H9 (cell line): ENCODE measurements around the gene KIAA0513. TPM values are rescaled to one million over a fixed set of nuclear protein-coding genes. Genes with fewer than 3 reads are reported as not detected.

ENCODE experiments used
- DNase-seq: peaks from one replicate; pipeline ENCODE4 v3.0.0-alpha.2; 2017
- H2AFZ ChIP-seq: one replicate; pipeline ENCODE4 v1.6.1; 2013; ENCODE audit warnings: mild to moderate bottlenecking, low read length, control low read depth, moderate library complexity
- H2AK5ac ChIP-seq: 2 replicates; pipeline ENCODE4 v1.6.1; 2013; ENCODE audit warnings: low read length, control low read depth, mixed read lengths; ENCODE audit not compliant: insufficient read length
- H2BK120ac ChIP-seq: one replicate; pipeline ENCODE4 v1.6.1; 2013; ENCODE audit warnings: low read depth, mild to moderate bottlenecking, low read length, control low read depth, inconsistent platforms; ENCODE audit not compliant: poor library complexity, severe bottlenecking
- H2BK12ac ChIP-seq: 2 replicates; pipeline ENCODE4 v1.6.1; 2013; ENCODE audit warnings: low read length, control low read depth, mixed read lengths, low read depth; ENCODE audit not compliant: insufficient read length
- H2BK15ac ChIP-seq: 2 replicates; pipeline ENCODE4 v1.6.1; 2013; ENCODE audit warnings: low read depth, low read length, control low read depth
- H2BK20ac ChIP-seq: one replicate; pipeline ENCODE4 v1.6.1; 2013; ENCODE audit warnings: low read depth, mild to moderate bottlenecking, low read length, control low read depth, inconsistent platforms; ENCODE audit not compliant: poor library complexity, severe bottlenecking
- H2BK5ac ChIP-seq: 2 replicates; pipeline ENCODE4 v1.6.1; 2013; ENCODE audit warnings: low read length, control low read depth, mixed read lengths; ENCODE audit not compliant: insufficient read length
- H3K14ac ChIP-seq: 2 replicates; pipeline ENCODE4 v1.6.1; 2013; ENCODE audit warnings: low read length, control low read depth; ENCODE audit not compliant: insufficient read depth
- H3K18ac ChIP-seq: 2 replicates; pipeline ENCODE4 v1.6.1; 2013; ENCODE audit warnings: low read depth, mild to moderate bottlenecking, mixed read lengths, low read length, control low read depth; ENCODE audit not compliant: insufficient read length
- H3K23ac ChIP-seq: 2 replicates; pipeline ENCODE4 v1.6.1; 2013; ENCODE audit warnings: low read length, control low read depth, mixed read lengths, low read depth; ENCODE audit not compliant: insufficient read length
- H3K23me2 ChIP-seq: 2 replicates; pipeline ENCODE4 v1.6.1; 2013; ENCODE audit warnings: low read depth, mild to moderate bottlenecking, mixed read lengths, low read length, control low read depth; ENCODE audit not compliant: insufficient read length, poor library complexity, severe bottlenecking
- H3K27ac ChIP-seq: 2 replicates; pipeline ENCODE4 v1.5.1; 2013; ENCODE audit warnings: low read length, control low read depth, mixed read lengths, low read depth; ENCODE audit not compliant: insufficient read length
- H3K27me3 ChIP-seq: 2 replicates; pipeline ENCODE4 v1.6.1; 2013; ENCODE audit warnings: low read length, control low read depth, inconsistent platforms; ENCODE audit not compliant: insufficient read depth
- H3K4ac ChIP-seq: 2 replicates; pipeline ENCODE4 v1.6.1; 2013; ENCODE audit warnings: low read depth, mild to moderate bottlenecking, control low read depth, inconsistent platforms, low read length, moderate library complexity
- H3K4me1 ChIP-seq: 2 replicates; pipeline ENCODE4 v1.6.1; 2013; ENCODE audit warnings: low read length, control low read depth, inconsistent platforms; ENCODE audit not compliant: insufficient read depth
- H3K4me2 ChIP-seq: 2 replicates; pipeline ENCODE4 v1.6.1; 2013; ENCODE audit warnings: low read length, control low read depth, mixed read lengths; ENCODE audit not compliant: insufficient read length, insufficient read depth
- H3K56ac ChIP-seq: 2 replicates; pipeline ENCODE4 v1.6.1; 2013; ENCODE audit warnings: low read depth, mild to moderate bottlenecking, mixed read lengths, low read length, control low read depth; ENCODE audit not compliant: insufficient read length
- H3K79me1 ChIP-seq: 2 replicates; pipeline ENCODE4 v1.6.1; 2013; ENCODE audit warnings: low read depth, mild to moderate bottlenecking, moderate library complexity, low read length, control low read depth, inconsistent platforms; ENCODE audit not compliant: insufficient read depth, poor library complexity, severe bottlenecking
- H3K79me2 ChIP-seq: 2 replicates; pipeline ENCODE4 v1.6.1; 2013; ENCODE audit warnings: low read length, control low read depth, inconsistent platforms; ENCODE audit not compliant: insufficient read depth
- H3K9ac ChIP-seq: 2 replicates; pipeline ENCODE4 v1.6.1; 2013; ENCODE audit warnings: low read length, control low read depth, mixed read lengths; ENCODE audit not compliant: insufficient read length; ENCODE audit errors: extremely low read depth
- H3K9me3 ChIP-seq: one replicate; pipeline ENCODE4 v1.6.1; 2013; ENCODE audit warnings: low read depth, low read length, inconsistent platforms; ENCODE audit not compliant: control insufficient read depth
- H3T11ph ChIP-seq: one replicate; pipeline ENCODE4 v1.6.1; 2013; ENCODE audit warnings: mild to moderate bottlenecking, low read length, control low read depth, inconsistent platforms
- H4K20me1 ChIP-seq: one replicate; pipeline ENCODE4 v1.6.1; 2013; ENCODE audit not compliant: control insufficient read depth, insufficient read length, insufficient read depth
- H4K5ac ChIP-seq: 2 replicates; pipeline ENCODE4 v1.6.1; 2013; ENCODE audit warnings: low read depth, mild to moderate bottlenecking, mixed read lengths, low read length, control low read depth; ENCODE audit not compliant: insufficient read length
- H4K8ac ChIP-seq: replicated peaks from 2 replicates; pipeline ENCODE4 v1.6.1; 2013; ENCODE audit warnings: low read length, control low read depth, mixed read lengths, low read depth; ENCODE audit not compliant: insufficient read length
- H4K91ac ChIP-seq: 2 replicates; pipeline ENCODE4 v1.6.1; 2013; ENCODE audit warnings: low read depth, mild to moderate bottlenecking, moderate library complexity, mixed read lengths, low read length, control low read depth; ENCODE audit not compliant: insufficient read length
- H3K27ac Mint-ChIP-seq, 3 experiments: 2 replicates in 2 of 3; 3 replicates in 1 of 3; pipeline ENCODE4 v1.8.0; 2020 to 2021; ENCODE audit warnings: mixed read lengths in 3 of 3, mild to moderate bottlenecking in 1 of 3, moderate library complexity in 1 of 3
- H3K27me3 Mint-ChIP-seq: 2 replicates; pipeline ENCODE4 v1.8.0; 2021; ENCODE audit warnings: low read depth, mild to moderate bottlenecking, moderate library complexity, mixed read lengths
- H3K36me3 Mint-ChIP-seq, 3 experiments: 2 replicates in 2 of 3; 3 replicates in 1 of 3; pipeline ENCODE4 v1.8.0; 2020 to 2021; ENCODE audit warnings: low read depth in 3 of 3, mixed read lengths in 3 of 3; ENCODE audit not compliant: insufficient read depth in 1 of 3
- H3K4me1 Mint-ChIP-seq, 2 experiments: 2 replicates each; pipeline ENCODE4 v1.8.0; 2020; ENCODE audit warnings: mixed read lengths in 2 of 2
- H3K4me3 Mint-ChIP-seq, 2 experiments: 2 replicates in 1 of 2; 3 replicates in 1 of 2; pipeline ENCODE4 v1.8.0; 2020 to 2021; ENCODE audit warnings: mild to moderate bottlenecking in 2 of 2, mixed read lengths in 2 of 2, moderate library complexity in 1 of 2
- H3K9me3 Mint-ChIP-seq, 2 experiments: 2 replicates in 1 of 2; 3 replicates in 1 of 2; pipeline ENCODE4 v1.8.0; 2020; ENCODE audit warnings: mild to moderate bottlenecking in 2 of 2, mixed read lengths in 2 of 2, moderate library complexity in 1 of 2
- CTCF ChIP-seq: fragments of 200-600 bp; sonication (generic); conservative IDR thresholded peaks from 3 replicates; pipeline ENCODE4 v1.8.0; 2021; ENCODE audit warnings: antibody characterized with exemption, mild to moderate bottlenecking
- WGBS: extraction: QIAGEN DNeasy Blood & Tissue Kit; methylation state at CpG from one replicate; pipeline ENCODE4 v1.1.7; 2013; ENCODE audit warnings: missing lambda C conversion rate, low lambda C conversion rate, mixed read lengths; ENCODE audit not compliant: insufficient read length; ENCODE audit errors: extremely low coverage; 5-methylcytosine and 5-hydroxymethylcytosine counted together
- total RNA-seq: library from RNA; stranded (reverse); gene quantifications from 2 replicates; pipeline ENCODE4 v1.2.1, GENCODE V29; 2021

KIAA0513 gene
- total RNA-seq, 1 experiment from 2014 or later, result 4.7 TPM

- Histone ChIP-seq H2BK15ac (no peak overlapping the region), H3K23ac (no peak overlapping the region), H3K56ac (no peak overlapping the region), H3K79me2 (no peaks in the 10 kb centered on the region), H2BK12ac (no peak overlapping the region), H3K79me1 (no peaks in the 10 kb centered on the region), H3K4me2 (no peak overlapping the region), H2AFZ (no peak overlapping the region), H3K14ac (no peak overlapping the region), H4K91ac (no peak overlapping the region), H3K9ac (no peak overlapping the region), H3K23me2 (no peaks in the 10 kb centered on the region), H4K5ac (no peak overlapping the region), H3K9me3 (no peaks in the 10 kb centered on the region), H3K27ac (no peak overlapping the region), H2BK20ac (no peak overlapping the region), H4K20me1 (no peaks in the 10 kb centered on the region), H3K18ac (no peak overlapping the region), H3K4me1 (peaks cover 3% of the 10 kb centered on the region; the same call in 1 of the 2 replicates), H2AK5ac (no peak overlapping the region), H3K27me3 (no peaks in the 10 kb centered on the region), H3K4ac (no peak overlapping the region), H3T11ph (no peak overlapping the region), H2BK120ac (no peak overlapping the region), H4K8ac (no peak overlapping the region), H2BK5ac (no peak overlapping the region)
- peaks cover 0 to 9% of the 10 kb centered on the region in 2 experiments; a peak in 2 of 5 replicates for H3K9me3 Mint-ChIP-seq
- no peaks in the 10 kb centered on the region; a peak in 1 of 7 replicates for H3K36me3 Mint-ChIP-seq
- no peak overlapping the region for H3K4me3 Mint-ChIP-seq
- no CpG with 5 or more reads among the region's 9 CpGs for whole genome bisulfite sequencing
- peaks cover 29 to 36% of the 10 kb centered on the region in 2 experiments for H3K4me1 Mint-ChIP-seq
- TF ChIP-seq CTCF, result no peak
- no peak for DNase-seq
- H3K27me3 Mint-ChIP-seq, result peaks cover 16% of the 10 kb centered on the region
- H3K27ac Mint-ChIP-seq, result no peak overlapping the region
These were observed 100.7 kb downstream of the KIAA0513 start for GRCh38 chr16:85128079-85128837.
